ENCODE results near the gene PHYHIPL.
"Not testable (repeated sequence)": the region's sequence is repeated elsewhere in the genome, so short reads cannot be mapped to it uniquely, and the experiment has no call there.

PHYHIPL gene

DNA sequence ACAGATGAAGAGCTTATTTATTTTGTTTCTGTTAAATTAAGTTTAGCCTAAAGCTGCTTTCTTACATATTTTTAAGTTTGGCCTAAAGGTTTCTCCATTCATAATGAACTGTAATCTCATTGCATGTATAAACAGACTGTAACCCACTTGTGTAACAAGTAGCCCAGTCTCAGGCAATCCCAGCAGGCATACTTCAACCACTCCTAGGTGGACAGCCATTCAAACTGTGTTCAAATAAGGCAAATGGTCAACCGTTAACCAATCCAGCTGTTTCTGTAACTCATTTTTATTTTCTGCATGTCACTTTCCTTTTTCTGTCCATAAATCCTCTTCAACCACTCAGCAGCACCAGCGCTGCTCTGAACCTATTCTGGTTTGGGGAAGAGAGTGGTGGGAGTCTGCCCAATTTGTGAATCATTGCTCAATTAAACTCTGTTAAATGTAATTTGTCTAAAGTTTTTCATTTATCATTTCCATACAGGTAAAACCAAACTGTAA, 35.9 kb downstream of the PHYHIPL start:
- no peak for DNase-seq

DNA sequence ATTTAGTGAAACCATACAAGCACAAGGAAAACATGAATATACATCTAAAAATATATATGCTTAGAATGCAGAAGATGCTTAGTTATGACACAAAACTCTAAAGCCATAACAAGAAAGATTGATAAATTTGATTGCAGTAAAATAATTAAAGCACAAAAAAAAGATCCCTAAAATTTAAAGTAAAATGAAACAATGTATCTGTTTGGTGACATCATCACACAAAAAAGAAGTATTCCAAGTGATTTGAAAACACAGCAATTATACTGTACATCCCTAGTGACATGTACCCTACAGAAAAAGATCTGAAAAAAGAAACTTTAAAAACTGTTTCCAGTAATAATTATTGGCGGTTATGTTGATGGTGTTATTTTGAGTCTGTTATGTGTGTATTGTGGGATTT, 37.7 kb downstream of the PHYHIPL start:
- DNase-seq: no peak

DNA sequence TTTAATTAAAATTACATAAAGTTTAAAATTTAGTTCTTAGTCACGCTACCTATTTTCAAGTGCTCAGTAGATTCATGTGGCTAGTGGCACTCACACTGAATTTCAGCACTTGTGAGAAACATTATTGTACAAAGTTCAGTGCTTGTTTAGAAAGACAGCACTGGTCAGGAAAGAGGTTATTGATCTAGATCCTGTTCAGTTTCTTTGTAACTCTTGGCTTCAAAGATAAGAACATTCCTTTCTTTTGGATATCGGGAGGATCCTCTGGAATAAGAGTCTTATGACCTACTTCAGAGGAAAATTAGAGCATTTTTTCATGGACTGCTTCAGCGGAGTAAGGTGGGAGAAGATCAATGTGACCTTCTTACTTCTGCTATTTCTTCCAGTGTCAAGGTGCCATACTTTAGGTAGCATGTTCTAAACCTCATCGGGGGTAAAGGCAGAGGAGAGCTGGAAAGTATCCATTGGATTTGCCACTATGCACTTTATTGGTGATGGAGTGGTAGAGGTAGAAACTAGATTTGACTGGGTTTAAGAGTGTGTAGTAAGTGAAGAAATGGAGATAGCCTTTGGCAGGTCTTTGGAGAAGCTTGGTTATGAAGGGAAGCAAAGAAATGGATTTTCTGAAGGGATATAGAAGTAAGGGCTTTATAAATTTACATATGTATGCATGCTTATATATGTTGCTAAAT, 39.9 kb downstream of the PHYHIPL start:
- no peak for DNase-seq

DNA sequence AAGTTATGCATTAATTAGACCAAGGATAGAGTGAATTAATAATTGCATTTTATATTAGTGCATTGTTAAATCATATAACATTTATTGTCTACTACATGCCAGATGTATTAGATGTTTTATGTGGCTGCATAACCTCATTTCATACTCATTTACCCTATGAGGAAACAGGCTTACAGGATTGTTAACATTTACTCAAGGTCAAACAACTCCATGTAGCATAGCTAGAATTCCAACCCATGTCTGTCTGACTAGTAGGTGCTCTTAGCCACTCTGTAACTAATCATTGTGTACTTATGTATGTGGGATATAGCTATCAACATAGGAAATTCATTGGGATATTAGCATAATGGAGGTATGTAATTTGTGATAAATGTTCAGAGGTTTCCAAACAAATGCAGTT, 46.3 kb downstream of the PHYHIPL start:
- no peak for DNase-seq

GRCh38 chr10:59223597-59223996, 47.2 kb downstream of the PHYHIPL start:
- not testable (repeated sequence) for DNase-seq

DNA sequence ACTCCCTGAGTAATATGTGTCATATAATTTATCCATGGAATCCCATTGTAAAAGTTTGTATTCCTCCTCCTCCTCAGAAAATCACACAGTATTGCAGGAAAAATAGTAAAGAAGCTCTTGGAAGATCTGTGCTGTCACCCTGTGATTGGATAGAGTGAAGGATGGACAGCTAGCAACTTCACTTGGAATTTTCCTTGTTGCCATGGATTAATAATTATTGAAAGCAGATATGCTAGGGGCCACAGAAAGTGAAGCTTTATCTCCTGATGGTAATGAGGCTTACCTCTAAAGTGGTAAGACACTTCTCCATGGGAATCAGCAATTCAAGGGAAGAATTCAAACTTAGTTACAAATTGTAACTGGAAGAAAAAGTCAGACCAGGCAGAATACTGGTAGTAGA, 48.8 kb downstream of the PHYHIPL start:
- DNase-seq: no peak

GRCh38 chr10:59227136-59227673, 50.8 kb downstream of the PHYHIPL start:
- DNase-seq: no peak

DNA sequence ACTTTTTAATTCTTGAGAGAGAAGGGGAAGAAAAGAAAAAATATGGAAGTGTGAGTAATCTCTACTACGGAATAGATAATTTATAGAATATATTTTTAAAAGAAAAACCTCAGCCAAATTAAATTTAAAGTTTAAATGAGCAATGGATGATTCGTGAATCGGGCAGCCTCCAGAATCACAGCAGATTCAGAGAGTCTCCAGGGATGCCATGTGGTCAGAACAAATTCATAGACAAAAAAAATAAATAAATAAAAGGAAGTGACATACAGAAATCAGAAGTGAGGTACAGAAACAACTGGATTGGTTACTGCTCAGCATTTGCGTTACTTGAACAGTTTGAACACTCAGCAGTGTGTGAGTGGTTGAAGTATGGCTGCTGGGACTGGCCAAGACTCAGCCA, 53.0 kb downstream of the PHYHIPL start:
- no peak for DNase-seq

- DNase-seq: no peak
Observed at GRCh38 chr10:59234194-59234593, 57.8 kb downstream of the PHYHIPL start.

GRCh38 chr10:59234816-59235429, 58.5 kb downstream of the PHYHIPL start:
- DNase-seq: no peak

DNA sequence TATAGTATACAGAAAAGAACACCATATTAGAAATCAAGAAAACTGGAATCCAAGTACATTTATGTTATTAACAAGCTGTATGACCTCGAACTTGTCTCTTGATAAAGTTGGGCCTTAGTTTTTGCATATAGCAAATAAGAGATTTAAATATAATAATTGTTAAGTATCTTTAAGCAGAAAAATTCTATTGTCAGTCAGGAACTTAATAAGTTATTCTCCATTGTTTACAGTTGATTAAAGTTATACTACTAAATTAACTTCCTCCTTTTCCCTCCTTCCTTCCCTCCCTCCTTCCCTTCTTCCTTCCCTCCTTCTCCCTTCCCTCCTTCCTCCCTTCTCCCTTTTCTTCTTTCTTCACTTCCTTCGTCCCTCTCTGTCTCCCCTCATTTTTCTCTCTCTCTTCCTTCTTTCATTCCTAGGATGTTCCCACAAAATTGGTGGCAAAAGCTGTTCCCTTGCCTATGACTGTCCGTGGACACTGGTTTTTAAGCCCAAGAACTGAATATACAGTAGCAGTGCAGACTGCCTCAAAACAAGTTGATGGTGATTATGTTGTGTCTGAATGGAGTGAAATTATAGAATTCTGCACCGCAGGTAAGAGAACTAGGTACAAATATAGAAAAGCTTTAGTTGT, 59.7 kb downstream of the PHYHIPL start:
- no peak for DNase-seq

GRCh38 chr10:59237775-59238174, 61.3 kb downstream of the PHYHIPL start:
- no peak for DNase-seq

- not testable (repeated sequence) for DNase-seq
Observed at GRCh38 chr10:59239108-59239507, 62.7 kb downstream of the PHYHIPL start.

GRCh38 chr10:59240582-59241183, 64.2 kb downstream of the PHYHIPL start:
- no peak for DNase-seq

GRCh38 chr10:59242057-59242456, 65.6 kb downstream of the PHYHIPL start:
- no peak for DNase-seq

DNA sequence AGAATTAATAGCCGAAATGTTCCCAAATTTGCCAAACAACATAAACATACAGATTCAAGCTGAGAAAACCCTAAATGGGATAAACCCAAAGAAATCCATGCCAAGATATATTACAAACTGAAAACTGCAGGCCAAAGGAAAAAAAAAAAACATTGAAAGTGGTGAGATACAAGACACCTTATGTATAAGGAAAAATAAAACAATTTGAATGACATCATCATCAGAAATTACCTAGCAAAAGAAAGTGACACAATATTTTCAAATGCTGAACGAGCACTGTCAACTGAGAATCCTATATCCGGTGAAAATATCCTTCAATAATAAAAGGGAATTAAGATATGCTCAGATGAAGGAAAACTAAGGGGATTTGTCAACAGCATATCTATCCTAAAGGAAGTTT, 66.5 kb downstream of the PHYHIPL start:
- no peak for DNase-seq

DNA sequence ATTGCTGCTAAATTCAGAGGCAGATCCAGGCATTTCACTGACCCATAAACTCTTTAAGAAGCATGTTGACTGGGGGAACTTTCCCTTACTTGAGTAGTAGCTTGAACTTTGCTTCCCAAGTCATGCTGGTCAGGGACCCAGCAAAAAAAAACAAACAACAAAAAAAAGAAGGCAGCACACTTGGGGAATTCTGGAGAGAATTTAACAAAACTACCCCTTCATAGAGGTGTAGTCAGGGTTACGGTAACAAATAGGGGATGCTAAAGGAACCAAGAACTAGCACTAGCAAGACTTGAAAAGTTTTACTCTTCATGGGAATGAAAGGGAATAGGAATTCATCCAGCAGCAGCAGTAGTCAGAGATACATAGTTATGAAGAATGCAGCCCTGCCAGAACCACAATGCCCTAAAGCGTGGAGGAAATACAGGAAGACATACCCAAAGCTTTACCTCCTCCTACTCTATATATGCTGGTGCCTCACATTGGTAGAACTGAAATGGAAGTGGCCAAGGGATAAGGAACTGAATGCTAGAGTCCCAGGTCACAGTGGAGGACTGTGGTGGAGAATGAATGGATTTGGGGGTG, 67.3 kb downstream of the PHYHIPL start:
- no peak for DNase-seq

- no peak for DNase-seq
Observed at GRCh38 chr10:59244871-59245270, 68.4 kb downstream of the PHYHIPL start.

DNA sequence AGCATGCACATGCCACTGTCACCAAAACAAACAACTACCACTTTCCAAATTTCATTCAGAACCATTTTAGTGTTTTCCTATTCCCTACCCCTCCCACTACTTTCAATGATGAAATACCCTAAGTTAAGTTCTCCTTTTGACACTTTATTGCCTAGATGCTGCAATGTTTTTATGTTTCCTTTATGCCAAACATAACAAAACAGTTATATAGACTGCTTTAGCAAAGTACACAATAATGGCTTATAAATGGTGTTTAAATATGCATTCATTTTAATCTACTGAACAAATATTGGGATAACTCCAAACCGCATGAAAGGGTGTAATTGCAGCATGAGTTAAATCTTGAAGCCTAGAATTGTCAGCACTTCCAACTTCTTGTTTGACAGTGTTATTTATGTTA, 69.2 kb downstream of the PHYHIPL start:
- DNase-seq: no peak

- no peak for DNase-seq
Observed at GRCh38 chr10:59252491-59252890, 76.0 kb downstream of the PHYHIPL start.

DNA sequence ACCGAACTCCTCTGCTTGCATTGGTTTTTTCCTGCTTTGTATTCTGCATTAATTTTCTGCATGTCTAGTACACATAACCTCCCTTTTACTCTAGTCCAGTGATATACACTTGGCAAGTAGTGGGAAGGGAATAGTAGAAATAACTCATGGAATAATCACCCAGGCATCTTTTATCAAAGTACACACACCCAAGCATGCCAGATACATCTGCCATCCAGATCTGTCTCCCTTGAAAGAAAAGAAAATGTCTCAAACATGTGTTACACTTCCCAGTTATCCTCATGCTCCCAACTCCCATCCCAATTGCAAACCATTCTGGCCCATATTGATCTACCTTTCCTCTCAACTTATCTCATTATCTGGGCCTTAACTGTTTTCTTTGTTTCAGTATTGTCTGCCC, 79.0 kb downstream of the PHYHIPL start:
- no peak for DNase-seq

- no peak for DNase-seq
Observed at GRCh38 chr10:59257224-59257623, 80.8 kb downstream of the PHYHIPL start.

GRCh38 chr10:59258890-59259289, 82.4 kb downstream of the PHYHIPL start:
- no peak for DNase-seq
